GM08714 (cell line): ENCODE data around the gene FNDC3A.
"Not testable (repeated sequence)": the region's sequence is repeated elsewhere in the genome, so short reads cannot be mapped to it uniquely, and the experiment has no call there.

Source experiments
- H3K4me3 ChIP-seq: fragments of 200-500 bp; sonication (Bioruptor generic); 2 replicates; pipeline ENCODE4 v1.5.1; 2014; ENCODE audit warnings: mild to moderate bottlenecking, low read length, inconsistent platforms
- ZNF274 ChIP-seq: IDR thresholded peaks from 2 replicates; pipeline ENCODE4 v1.6.1; 2012; ENCODE audit warnings: mild to moderate bottlenecking, low read depth, low read length

Gene FNDC3A

DNA sequence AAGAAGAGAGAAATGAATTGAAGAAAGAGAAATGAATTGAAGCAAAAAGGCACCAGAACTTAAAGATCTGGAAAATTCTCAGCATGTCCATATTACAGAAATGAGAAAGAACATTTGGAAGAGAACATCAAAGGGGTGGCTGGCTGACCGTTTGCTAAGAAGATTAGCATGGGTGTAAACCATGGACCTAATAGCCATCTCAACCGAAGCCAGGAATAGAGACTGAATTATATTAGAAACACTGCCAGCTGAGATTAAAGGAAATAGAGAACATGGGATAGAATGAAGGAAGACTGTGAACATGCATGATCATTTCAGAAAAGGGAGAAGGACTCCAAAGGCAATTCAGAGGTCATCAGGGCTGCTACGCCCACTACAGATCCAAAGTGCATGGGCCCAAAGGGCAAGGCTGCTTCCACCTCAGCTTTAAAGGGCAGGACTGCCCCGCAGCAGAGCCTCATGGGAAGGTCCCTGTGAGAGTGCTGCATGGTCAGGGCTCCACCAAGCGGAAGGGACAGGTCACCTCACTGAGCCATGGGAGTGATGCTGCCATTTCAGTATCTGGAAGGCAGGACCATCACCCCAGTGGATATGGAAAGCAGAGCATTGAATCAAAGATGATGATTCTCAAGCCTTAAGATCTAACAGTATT is 23.1 kb downstream of the FNDC3A start:
- H3K4me3 ChIP-seq = no peak overlapping the region
- TF ChIP-seq ZNF274 = no peak

- H3K4me3 ChIP-seq = no peak overlapping the region
- TF ChIP-seq ZNF274 = no peak
Observed at GRCh38 chr13:49000247-49000646, 24.5 kb downstream of the FNDC3A start.

DNA sequence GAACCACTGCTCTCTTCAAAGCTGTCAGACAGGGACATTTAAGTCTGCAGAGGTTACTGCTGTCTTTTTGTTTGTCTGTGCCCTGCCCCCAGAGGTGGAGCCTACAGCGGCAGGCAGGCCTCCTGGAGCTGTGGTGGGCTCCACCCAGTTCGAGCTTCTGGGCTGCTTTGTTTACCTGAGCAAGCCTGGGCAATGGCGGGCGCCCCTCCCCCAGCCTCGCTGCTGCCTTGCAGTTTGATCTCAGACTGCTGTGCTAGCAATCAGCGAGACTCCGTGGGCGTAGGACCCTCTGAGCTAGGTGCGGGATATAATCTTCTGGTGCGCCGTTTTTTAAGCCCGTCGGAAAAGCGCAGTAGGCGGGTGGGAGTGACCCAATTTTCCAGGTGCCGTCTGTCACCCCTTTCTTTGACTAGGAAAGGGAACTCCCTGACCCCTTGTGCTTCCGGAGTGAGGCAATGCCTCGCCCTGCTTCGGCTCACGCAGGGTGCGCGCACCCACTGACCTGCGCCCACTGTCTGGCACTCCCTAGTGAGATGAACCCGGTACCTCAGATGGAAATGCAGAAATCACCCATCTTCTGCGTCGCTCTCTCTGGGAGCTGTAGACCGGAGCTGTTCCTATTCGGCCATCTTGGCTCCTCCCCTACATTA is 43.4 kb downstream of the FNDC3A start:
- H3K4me3 ChIP-seq = not testable (repeated sequence)

GRCh38 chr13:49020328-49020727 is 44.6 kb downstream of the FNDC3A start:
- TF ChIP-seq ZNF274 = no peak
- no peak overlapping the region for H3K4me3 ChIP-seq

DNA sequence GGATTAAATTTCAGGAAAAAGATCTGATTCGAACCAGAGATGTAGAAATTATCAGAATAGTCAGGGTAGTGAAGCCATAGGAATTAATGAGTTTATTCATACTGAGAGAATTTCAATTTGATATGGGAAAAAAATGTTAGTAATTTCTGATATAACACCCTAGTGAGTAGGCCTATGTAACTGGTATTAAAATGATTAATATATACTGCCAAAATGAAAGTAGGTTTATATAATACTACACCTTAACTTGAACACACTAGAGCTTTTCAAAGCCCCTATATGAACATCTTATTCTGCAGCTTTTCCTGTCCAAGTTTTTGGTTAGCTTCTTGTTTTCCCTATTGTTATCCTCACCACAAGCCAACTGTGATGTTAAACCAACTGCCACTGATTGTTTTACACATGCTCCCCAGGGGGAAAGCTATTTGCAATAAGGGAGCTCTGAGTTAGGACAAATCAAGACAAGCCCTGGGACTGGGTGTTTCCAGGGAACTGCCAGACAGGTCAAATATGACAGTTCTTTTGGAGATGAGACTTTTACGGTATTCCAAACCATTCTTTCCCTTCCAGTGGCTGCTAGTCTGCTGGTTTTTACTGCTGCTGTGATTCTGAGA is 45.3 kb downstream of the FNDC3A start:
- no peak for TF ChIP-seq ZNF274
- no peak overlapping the region for H3K4me3 ChIP-seq

- no peak overlapping the region for H3K4me3 ChIP-seq
Observed at GRCh38 chr13:49021953-49022352, 46.2 kb downstream of the FNDC3A start.

GRCh38 chr13:49022472-49023144 is 46.9 kb downstream of the FNDC3A start:
- no peak overlapping the region for H3K4me3 ChIP-seq
- TF ChIP-seq ZNF274 = no peak

More at GRCh38 chr13:49021953-49022352, 46.2 kb downstream of the FNDC3A start:
- TF ChIP-seq ZNF274 = no peak

- H3K4me3 ChIP-seq = no peak overlapping the region
- no peak for TF ChIP-seq ZNF274
Observed at GRCh38 chr13:49023431-49023830, 47.7 kb downstream of the FNDC3A start.

DNA sequence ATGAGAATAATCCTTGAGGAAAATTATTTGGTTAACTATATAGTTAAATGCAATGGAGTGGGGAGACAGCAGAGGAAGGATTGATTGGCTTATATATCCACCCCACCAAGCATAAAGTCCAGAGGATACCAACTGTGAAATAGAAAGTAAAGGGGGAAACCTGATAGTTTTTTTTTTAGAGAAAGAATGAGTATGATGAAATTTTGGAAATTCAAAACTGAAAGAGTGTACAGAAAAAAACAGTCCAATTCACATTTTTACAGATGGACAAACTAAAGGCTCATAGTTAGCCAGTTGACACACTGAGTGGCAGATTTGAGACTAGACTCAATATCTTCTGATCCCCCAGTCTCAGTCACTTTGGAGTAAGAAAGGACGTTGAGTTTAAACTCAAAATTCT is 51.1 kb downstream of the FNDC3A start:
- H3K4me3 ChIP-seq = no peak overlapping the region
- TF ChIP-seq ZNF274 = no peak

DNA sequence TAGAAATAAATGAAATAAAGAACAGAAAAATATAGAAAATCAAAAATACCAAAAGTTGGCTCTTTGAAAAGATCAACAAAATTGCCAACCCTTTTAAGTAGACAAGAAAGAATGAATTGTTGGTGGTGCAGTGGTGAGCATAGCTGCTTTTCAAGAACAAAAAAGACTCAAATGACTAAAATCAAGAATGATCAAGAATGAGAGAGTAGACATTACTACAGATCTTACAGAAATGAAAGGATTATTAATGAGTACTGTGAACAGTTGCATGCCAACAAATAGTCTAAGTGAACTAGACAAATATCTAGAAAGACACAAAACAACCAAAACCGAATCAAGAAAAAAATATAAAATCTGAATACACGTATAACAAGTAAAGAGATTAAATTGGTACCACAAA is 53.9 kb downstream of the FNDC3A start:
- no peak for TF ChIP-seq ZNF274
- no peak overlapping the region for H3K4me3 ChIP-seq

DNA sequence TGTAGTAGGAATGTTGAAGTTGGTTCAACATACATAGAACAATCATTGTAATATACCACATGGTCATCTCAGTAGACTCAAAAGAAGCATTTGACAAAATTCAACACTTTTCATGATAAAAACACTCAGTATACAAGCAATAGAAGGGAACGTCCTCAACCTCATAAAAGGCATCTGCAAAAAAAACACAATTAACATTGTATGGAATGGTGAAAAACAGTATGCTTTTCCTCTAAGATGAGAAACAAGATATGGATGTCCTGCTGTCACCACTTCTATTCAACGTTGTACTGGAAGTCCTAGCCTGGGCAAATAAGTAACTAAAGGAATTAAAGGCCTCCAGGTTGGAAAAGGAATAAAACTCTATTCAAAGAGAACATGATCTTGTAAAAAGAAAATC is 54.5 kb downstream of the FNDC3A start:
- no peak overlapping the region for H3K4me3 ChIP-seq
- TF ChIP-seq ZNF274 = no peak

DNA sequence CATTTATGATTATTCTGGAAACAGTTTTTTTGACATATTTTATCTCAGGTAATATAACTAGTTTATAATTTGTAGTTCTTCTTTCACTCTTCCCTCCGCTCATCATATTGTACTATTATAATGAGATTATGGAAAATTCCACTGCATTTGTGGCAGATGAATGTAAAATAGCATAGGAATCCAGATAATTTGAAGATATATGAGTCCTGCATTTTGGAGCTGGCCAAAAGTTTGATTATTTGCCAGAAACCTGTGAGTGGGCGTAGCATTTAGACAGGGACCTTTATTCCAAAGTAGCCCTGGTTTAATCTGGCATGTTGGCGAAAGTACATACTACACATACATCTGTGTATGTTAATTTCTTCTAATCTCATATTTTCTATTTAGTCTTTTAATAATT is 65.2 kb downstream of the FNDC3A start:
- TF ChIP-seq ZNF274 = no peak
- no peak overlapping the region for H3K4me3 ChIP-seq

DNA sequence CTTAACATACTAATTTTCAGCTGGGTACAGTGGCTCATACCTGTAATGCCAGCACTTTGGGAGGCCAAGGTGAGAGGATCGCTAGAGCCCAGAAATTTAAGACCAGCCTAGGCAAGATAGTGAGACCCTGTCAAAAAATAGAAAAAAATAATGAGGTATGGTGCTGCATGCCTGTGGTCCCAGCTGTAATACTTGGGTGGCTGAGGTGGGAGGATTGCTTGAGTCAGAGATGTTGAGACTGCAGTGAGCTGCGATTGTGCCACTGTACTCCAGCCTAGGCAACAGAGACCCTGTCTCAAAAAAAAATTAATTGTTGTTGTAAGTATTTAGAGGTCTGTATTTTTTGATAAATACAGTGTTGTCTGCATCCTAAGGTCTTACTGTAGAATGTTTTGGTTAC is 66.8 kb downstream of the FNDC3A start:
- no peak for TF ChIP-seq ZNF274
- H3K4me3 ChIP-seq = no peak overlapping the region

GRCh38 chr13:49044008-49044407 is 68.3 kb downstream of the FNDC3A start:
- no peak for TF ChIP-seq ZNF274
- no peak overlapping the region for H3K4me3 ChIP-seq

- no peak overlapping the region for H3K4me3 ChIP-seq
- no peak for TF ChIP-seq ZNF274
Observed at GRCh38 chr13:49044836-49045235, 69.1 kb downstream of the FNDC3A start.
